IPS-20b (cell line): ENCODE measurements around the gene PCDH9.

ENCODE experiments used
- H3K27ac ChIP-seq: one replicate; pipeline ENCODE4 v1.5.1; 2013; ENCODE audit warnings: low read length
- H3K27me3 ChIP-seq: 2 replicates; pipeline ENCODE4 v1.6.1; 2013; ENCODE audit warnings: mild to moderate bottlenecking, low read length, inconsistent platforms; ENCODE audit not compliant: insufficient read depth
- H3K36me3 ChIP-seq: 2 replicates; pipeline ENCODE4 v1.6.1; 2013; ENCODE audit warnings: low read depth, mild to moderate bottlenecking, inconsistent platforms, low read length, moderate library complexity; ENCODE audit not compliant: insufficient read depth
- H3K4me1 ChIP-seq: 2 replicates; pipeline ENCODE4 v1.6.1; 2013; ENCODE audit warnings: mild to moderate bottlenecking, control low read depth, inconsistent platforms, low read length, moderate library complexity; ENCODE audit not compliant: insufficient read depth
- H3K4me3 ChIP-seq: 2 replicates; pipeline ENCODE4 v1.5.1; 2013; ENCODE audit warnings: mild to moderate bottlenecking, low read length, inconsistent platforms
- H3K9ac ChIP-seq: 2 replicates; pipeline ENCODE4 v1.6.1; 2013; ENCODE audit warnings: low read depth, mild to moderate bottlenecking, inconsistent platforms, low read length, moderate library complexity
- H3K9me3 ChIP-seq: 2 replicates; pipeline ENCODE4 v1.6.1; 2013; ENCODE audit warnings: mild to moderate bottlenecking, low read depth, low read length, inconsistent platforms; ENCODE audit not compliant: insufficient read depth

The PCDH9 gene

GRCh38 chr13:66345971-66346370 is 884.2 kb downstream of the PCDH9 start:
- no peak overlapping the region for H3K27ac ChIP-seq
- no peaks in the 10 kb centered on the region for H3K27me3 ChIP-seq
- no peak overlapping the region for H3K4me3 ChIP-seq
- H3K9ac ChIP-seq: no peak overlapping the region
- peaks cover 4% of the 10 kb centered on the region for H3K4me1 ChIP-seq
- H3K36me3 ChIP-seq: no peaks in the 10 kb centered on the region
- H3K9me3 ChIP-seq: no peaks in the 10 kb centered on the region

- no peak overlapping the region for H3K27ac ChIP-seq
- peaks cover 4% of the 10 kb centered on the region for H3K4me1 ChIP-seq
- no peaks in the 10 kb centered on the region for H3K36me3 ChIP-seq
- H3K9ac ChIP-seq: no peak overlapping the region
- H3K27me3 ChIP-seq: no peaks in the 10 kb centered on the region
- H3K4me3 ChIP-seq: no peak overlapping the region
- no peaks in the 10 kb centered on the region for H3K9me3 ChIP-seq
These were observed 884.7 kb downstream of the PCDH9 start for GRCh38 chr13:66345518-66345810.

- H3K4me3 ChIP-seq: no peak overlapping the region
- H3K27me3 ChIP-seq: no peaks in the 10 kb centered on the region
- peaks cover 4% of the 10 kb centered on the region for H3K4me1 ChIP-seq
- no peaks in the 10 kb centered on the region for H3K36me3 ChIP-seq
- H3K9ac ChIP-seq: no peak overlapping the region
- no peak overlapping the region for H3K27ac ChIP-seq
- H3K9me3 ChIP-seq: no peaks in the 10 kb centered on the region
These were observed 885.2 kb downstream of the PCDH9 start for GRCh38 chr13:66344805-66345517.

- Histone ChIP-seq H3K9ac (no peak overlapping the region), H3K4me3 (no peak overlapping the region), H3K27ac (no peak overlapping the region), H3K4me1 (peaks cover 4% of the 10 kb centered on the region), H3K9me3 (no peaks in the 10 kb centered on the region), H3K27me3 (no peaks in the 10 kb centered on the region), H3K36me3 (no peaks in the 10 kb centered on the region)
These were observed 886.8 kb downstream of the PCDH9 start for GRCh38 chr13:66343224-66343828.

- Histone ChIP-seq H3K4me1 (peaks cover 4% of the 10 kb centered on the region), H3K36me3 (no peaks in the 10 kb centered on the region), H3K9ac (no peak overlapping the region), H3K27ac (no peak overlapping the region), H3K9me3 (no peaks in the 10 kb centered on the region), H3K4me3 (no peak overlapping the region), H3K27me3 (no peaks in the 10 kb centered on the region)
These were observed 888.3 kb downstream of the PCDH9 start for GRCh38 chr13:66341635-66342377.

GRCh38 chr13:66339214-66339613 is 890.9 kb downstream of the PCDH9 start:
- H3K27ac ChIP-seq: no peak overlapping the region
- no peaks in the 10 kb centered on the region for H3K36me3 ChIP-seq
- H3K27me3 ChIP-seq: no peaks in the 10 kb centered on the region

GRCh38 chr13:66338542-66338941 is 891.6 kb downstream of the PCDH9 start:
- no peak overlapping the region for H3K27ac ChIP-seq
- H3K27me3 ChIP-seq: no peaks in the 10 kb centered on the region

More at GRCh38 chr13:66339214-66339613, 890.9 kb downstream of the PCDH9 start:
- Histone ChIP-seq H3K4me3 (no peak overlapping the region), H3K4me1 (peaks cover 4% of the 10 kb centered on the region), H3K9me3 (no peaks in the 10 kb centered on the region), H3K9ac (no peak overlapping the region)

GRCh38 chr13:66335626-66336025 is 894.5 kb downstream of the PCDH9 start:
- Histone ChIP-seq H3K4me3 (no peak overlapping the region), H3K4me1 (no peaks in the 10 kb centered on the region), H3K27me3 (no peaks in the 10 kb centered on the region), H3K36me3 (no peaks in the 10 kb centered on the region), H3K9ac (no peak overlapping the region), H3K9me3 (no peaks in the 10 kb centered on the region), H3K27ac (no peak overlapping the region)

More at GRCh38 chr13:66338542-66338941, 891.6 kb downstream of the PCDH9 start:
- Histone ChIP-seq H3K9me3 (no peaks in the 10 kb centered on the region), H3K36me3 (no peaks in the 10 kb centered on the region), H3K4me1 (peaks cover 4% of the 10 kb centered on the region), H3K9ac (no peak overlapping the region), H3K4me3 (no peak overlapping the region)

- no peaks in the 10 kb centered on the region for H3K36me3 ChIP-seq
- H3K4me1 ChIP-seq: no peaks in the 10 kb centered on the region
- no peak overlapping the region for H3K4me3 ChIP-seq
- H3K9me3 ChIP-seq: no peaks in the 10 kb centered on the region
- H3K27ac ChIP-seq: no peak overlapping the region
- no peaks in the 10 kb centered on the region for H3K27me3 ChIP-seq
- H3K9ac ChIP-seq: no peak overlapping the region
These were observed 900.1 kb downstream of the PCDH9 start for GRCh38 chr13:66329988-66330451.

- Histone ChIP-seq H3K4me3 (no peak overlapping the region), H3K9me3 (no peaks in the 10 kb centered on the region), H3K4me1 (peaks cover 2% of the 10 kb centered on the region; the same call in 1 of the 2 replicates), H3K36me3 (no peaks in the 10 kb centered on the region), H3K27me3 (no peaks in the 10 kb centered on the region), H3K9ac (no peak overlapping the region), H3K27ac (no peak overlapping the region)
These were observed 901.7 kb downstream of the PCDH9 start for GRCh38 chr13:66328476-66328875.

- Histone ChIP-seq H3K36me3 (no peaks in the 10 kb centered on the region), H3K9me3 (no peaks in the 10 kb centered on the region)
These were observed 906.3 kb downstream of the PCDH9 start for GRCh38 chr13:66323745-66324347.

More at GRCh38 chr13:66323745-66324347, 906.3 kb downstream of the PCDH9 start:
- Histone ChIP-seq H3K4me1 (peaks cover 2% of the 10 kb centered on the region; the same call in 1 of the 2 replicates), H3K4me3 (no peak overlapping the region), H3K9ac (no peak overlapping the region), H3K27me3 (no peaks in the 10 kb centered on the region), H3K27ac (no peak overlapping the region)
